Glutamatergic neuron (in vitro differentiated cells): ENCODE measurements around the gene FOXO1. TPM values are rescaled to one million over a fixed set of nuclear protein-coding genes. Genes with fewer than 3 reads are reported as not detected.

Experiments used
- DNase-seq: peaks from one replicate; pipeline ENCODE4 v3.0.0; 2022
- H3K27ac Mint-ChIP-seq: one replicate; pipeline ENCODE4 v1.8.0; 2020; ENCODE audit warnings: mild to moderate bottlenecking, mixed read lengths, inconsistent platforms; ENCODE audit not compliant: unreplicated experiment
- H3K27me3 Mint-ChIP-seq: one replicate; pipeline ENCODE4 v1.8.0; 2020; ENCODE audit warnings: mild to moderate bottlenecking, moderate library complexity, mixed read lengths, inconsistent platforms; ENCODE audit not compliant: unreplicated experiment
- H3K36me3 Mint-ChIP-seq: one replicate; pipeline ENCODE4 v1.8.0; 2020; ENCODE audit warnings: mild to moderate bottlenecking, mixed read lengths, inconsistent platforms; ENCODE audit not compliant: unreplicated experiment
- H3K4me1 Mint-ChIP-seq: one replicate; pipeline ENCODE4 v1.8.0; 2020; ENCODE audit warnings: mild to moderate bottlenecking, low read depth, mixed read lengths, inconsistent platforms; ENCODE audit not compliant: unreplicated experiment
- H3K4me3 Mint-ChIP-seq: one replicate; pipeline ENCODE4 v1.8.0; 2020; ENCODE audit warnings: mild to moderate bottlenecking, mixed read lengths, inconsistent platforms; ENCODE audit not compliant: unreplicated experiment
- H3K9me3 Mint-ChIP-seq: one replicate; pipeline ENCODE4 v1.8.0; 2020; ENCODE audit warnings: mild to moderate bottlenecking, moderate library complexity, mixed read lengths, inconsistent platforms; ENCODE audit not compliant: unreplicated experiment
- CTCF ChIP-seq: fragments of 200-600 bp; sonication (generic); IDR thresholded peaks from one replicate; pipeline ENCODE4 v1.5.0; 2021; ENCODE audit not compliant: partially characterized antibody, unreplicated experiment
- total RNA-seq: library from RNA; stranded (reverse); fragmentation: NEBNext Ultra II Directional; extraction: Animal tissue kit (Norgen Biotek cat#: 25700); gene quantifications from one replicate; pipeline ENCODE4 v1.2.1, GENCODE V29; 2021; ENCODE audit not compliant: unreplicated experiment

The FOXO1 gene
- total RNA-seq, 1 donor from 2014 or later = 1.4 TPM

GRCh38 chr13:40609972-40610726, 56.3 kb downstream of the FOXO1 start:
- no peak overlapping the region for H3K27ac Mint-ChIP-seq
- H3K4me1 Mint-ChIP-seq = peaks cover 5% of the 10 kb centered on the region
- no peaks in the 10 kb centered on the region for H3K36me3 Mint-ChIP-seq
- no peak overlapping the region for H3K4me3 Mint-ChIP-seq
- no peaks in the 10 kb centered on the region for H3K9me3 Mint-ChIP-seq
- H3K27me3 Mint-ChIP-seq = no peaks in the 10 kb centered on the region
- no peak for DNase-seq
- no peak for TF ChIP-seq CTCF

- Mint-ChIP-seq H3K9me3 (no peaks in the 10 kb centered on the region), H3K4me1 (peaks cover 1% of the 10 kb centered on the region), H3K27me3 (no peaks in the 10 kb centered on the region), H3K27ac (no peak overlapping the region), H3K4me3 (no peak overlapping the region), H3K36me3 (no peaks in the 10 kb centered on the region)
- DNase-seq = no peak
- no peak for TF ChIP-seq CTCF
Observed at GRCh38 chr13:40608308-40608707, 58.1 kb downstream of the FOXO1 start.

GRCh38 chr13:40605573-40605972, 60.9 kb downstream of the FOXO1 start:
- no peaks in the 10 kb centered on the region for H3K36me3 Mint-ChIP-seq
- H3K27ac Mint-ChIP-seq = no peak overlapping the region
- no peaks in the 10 kb centered on the region for H3K9me3 Mint-ChIP-seq
- H3K4me1 Mint-ChIP-seq = peaks cover 3% of the 10 kb centered on the region
- no peak for TF ChIP-seq CTCF
- DNase-seq = no peak
- H3K4me3 Mint-ChIP-seq = no peak overlapping the region
- no peaks in the 10 kb centered on the region for H3K27me3 Mint-ChIP-seq

GRCh38 chr13:40604135-40604534, 62.3 kb downstream of the FOXO1 start:
- no peak overlapping the region for H3K4me3 Mint-ChIP-seq
- no peak for TF ChIP-seq CTCF
- H3K9me3 Mint-ChIP-seq = no peaks in the 10 kb centered on the region
- no peaks in the 10 kb centered on the region for H3K27me3 Mint-ChIP-seq
- no peaks in the 10 kb centered on the region for H3K36me3 Mint-ChIP-seq
- peaks cover 3% of the 10 kb centered on the region for H3K4me1 Mint-ChIP-seq
- no peak for DNase-seq
- H3K27ac Mint-ChIP-seq = no peak overlapping the region

GRCh38 chr13:40600149-40600751, 66.2 kb downstream of the FOXO1 start:
- Mint-ChIP-seq H3K9me3 (no peaks in the 10 kb centered on the region), H3K4me1 (peaks cover 8% of the 10 kb centered on the region), H3K27ac (no peak overlapping the region), H3K27me3 (no peaks in the 10 kb centered on the region), H3K4me3 (no peak overlapping the region), H3K36me3 (no peaks in the 10 kb centered on the region)
- no peak for TF ChIP-seq CTCF
- DNase-seq = no peak
